G401 (cell line): ENCODE results near the gene DLST. TPM values are rescaled to one million over a fixed set of nuclear protein-coding genes. Genes with fewer than 3 reads are reported as not detected.

Source experiments
- DNase-seq: peaks from one replicate; pipeline ENCODE4 v3.0.0-alpha.2; 2015; ENCODE audit warnings: low spot score
- in situ Hi-C: cut with HindIII; loops from 2 replicates; pipeline ENCODE4 v1.10.0; 2016; ENCODE audit warnings: low sequenced_read_pairs, mixed read lengths
- total RNA-seq: library from RNA; depleted of rRNA; stranded (reverse); fragments of >200 nt; shearing (Covaris generic); gene quantifications from 2 replicates; pipeline ENCODE4 v1.2.3, GENCODE V29; 2014

Gene DLST
- total RNA-seq, 1 experiment from 2014 or later, result 101 TPM

GRCh38 chr14:74858022-74858421 is 23.7 kb upstream of the DLST start:
- in situ Hi-C loops, result loop anchor here (5.0 kb wide), 1 partner anchor 49 kb away; no protein-coding TSS in a partner anchor
- DNase-seq, result no peak

GRCh38 chr14:74859757-74860552 is 21.8 kb upstream of the DLST start:
- no peak for DNase-seq
- in situ Hi-C loops, result loop anchor here (5.0 kb wide), 1 partner anchor 47 kb away; no protein-coding TSS in a partner anchor

DNA sequence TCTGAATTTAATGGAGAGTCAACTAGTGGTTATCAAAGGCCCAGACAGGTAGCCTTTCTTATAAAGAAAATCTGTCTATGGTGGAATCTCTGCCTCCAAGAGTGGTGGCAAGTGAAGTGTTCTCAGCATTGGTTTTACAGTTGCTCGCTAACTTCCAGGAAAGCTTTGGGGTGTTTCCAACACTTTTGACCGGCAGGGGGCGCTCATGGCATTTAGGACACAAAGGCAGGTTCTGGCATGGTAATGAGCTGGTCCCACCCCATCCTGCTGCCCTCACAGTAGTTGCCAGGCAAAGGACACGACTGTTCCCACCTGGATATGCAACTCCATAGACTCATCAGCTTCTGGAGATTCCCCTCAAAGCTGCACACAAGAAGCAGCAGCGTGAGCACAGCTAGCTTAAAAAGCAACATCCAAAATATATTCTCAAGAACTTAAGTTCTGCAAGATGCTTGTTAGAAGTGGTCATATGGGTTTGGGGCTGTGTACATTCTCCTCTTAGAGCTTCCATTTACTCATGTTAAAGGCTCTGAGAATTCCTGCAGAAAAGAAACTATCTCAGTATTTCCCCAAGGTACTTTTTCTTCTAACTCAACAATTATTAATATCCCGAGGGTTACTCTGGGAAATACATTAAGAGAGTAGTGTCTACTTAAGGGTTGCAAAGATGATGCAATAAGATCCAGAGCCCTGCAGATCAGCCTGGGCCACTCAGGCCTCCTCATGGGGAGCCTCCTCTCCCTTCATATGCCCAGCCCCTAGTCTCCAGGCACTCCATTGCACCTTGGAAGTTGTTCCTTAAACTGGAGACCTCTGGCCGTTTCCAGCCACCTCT is 20.6 kb upstream of the DLST start:
- peak; percentile 87 for DNase-seq
- in situ Hi-C loops, result no loop called here

DNA sequence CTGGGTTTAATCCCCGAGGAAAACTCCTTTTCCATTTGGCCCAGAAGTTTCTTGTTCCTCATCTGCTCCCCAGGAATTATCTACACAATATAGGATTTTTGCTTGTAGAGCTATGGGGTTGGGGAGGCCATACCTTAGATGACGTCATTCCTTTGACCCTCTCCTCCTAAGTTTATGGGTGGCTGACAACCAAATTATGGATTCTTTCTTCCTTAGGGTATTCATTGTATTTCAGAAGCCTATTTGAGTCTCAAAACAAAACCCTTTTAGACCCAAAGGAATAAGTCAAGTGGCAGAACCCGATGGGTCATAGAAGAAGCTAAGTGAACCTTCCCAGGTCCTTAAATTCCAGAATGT is 20.0 kb upstream of the DLST start:
- in situ Hi-C loops, result no loop called here
- DNase-seq, result no peak

DNA sequence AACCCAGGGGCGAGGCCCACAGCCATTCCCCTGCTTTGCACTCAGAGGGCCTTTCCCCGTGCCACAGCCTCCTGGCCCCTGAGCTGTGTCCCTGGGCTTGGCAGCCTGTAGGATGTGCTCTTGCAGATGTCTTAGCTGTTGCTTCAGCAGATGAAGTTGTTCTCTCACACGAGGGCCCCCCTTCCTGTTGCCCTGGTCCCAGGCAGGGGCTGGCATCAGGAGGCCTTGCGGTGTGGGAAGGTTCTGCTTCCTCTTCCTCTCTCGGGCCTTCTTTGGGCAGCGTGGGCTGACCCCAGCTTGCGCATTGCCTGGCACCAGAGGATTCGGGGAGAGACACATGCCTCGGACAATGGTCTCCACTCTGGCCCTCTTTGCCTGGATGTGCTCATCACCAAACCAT is 18.4 kb upstream of the DLST start:
- in situ Hi-C loops, result no loop called here
- no peak for DNase-seq

- DNase-seq, result no peak
- in situ Hi-C loops, result no loop called here
Observed at GRCh38 chr14:74864198-74864597, 17.5 kb upstream of the DLST start.

GRCh38 chr14:74865156-74865555 is 16.6 kb upstream of the DLST start:
- in situ Hi-C loops, result no loop called here
- DNase-seq, result no peak

DNA sequence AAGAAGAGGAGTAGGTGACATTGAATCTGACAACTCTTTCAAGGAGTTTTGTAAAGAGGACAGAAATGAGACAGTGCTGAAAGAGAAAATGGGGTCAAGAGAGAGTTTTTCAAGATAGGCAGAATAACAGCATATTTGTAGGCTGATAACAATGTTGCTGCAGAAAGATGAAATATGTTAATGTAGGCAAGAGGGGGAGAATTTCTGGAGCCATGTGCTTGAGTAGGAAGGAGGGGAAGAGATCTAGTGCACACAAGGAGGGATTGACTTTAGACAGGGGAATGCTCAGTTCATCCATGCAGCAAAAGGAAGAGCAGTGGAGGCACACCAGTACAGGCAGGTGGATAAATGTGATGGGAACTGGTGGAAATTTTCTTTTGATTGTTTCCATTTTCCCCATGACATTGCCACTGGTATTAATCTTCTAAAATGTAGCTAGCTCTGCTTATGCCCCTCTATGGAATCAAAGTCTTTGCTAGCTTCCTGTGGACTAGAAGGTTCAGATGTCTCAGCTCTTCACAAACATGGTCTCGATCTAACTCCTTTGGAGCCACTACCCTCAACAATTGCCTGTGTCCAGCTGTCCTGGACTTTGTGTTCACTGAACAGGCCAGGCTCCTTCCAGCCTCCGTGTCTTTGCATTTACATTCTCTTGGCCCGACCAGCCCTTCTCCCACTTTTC is 14.9 kb upstream of the DLST start:
- no peak for DNase-seq
- in situ Hi-C loops, result no loop called here

DNA sequence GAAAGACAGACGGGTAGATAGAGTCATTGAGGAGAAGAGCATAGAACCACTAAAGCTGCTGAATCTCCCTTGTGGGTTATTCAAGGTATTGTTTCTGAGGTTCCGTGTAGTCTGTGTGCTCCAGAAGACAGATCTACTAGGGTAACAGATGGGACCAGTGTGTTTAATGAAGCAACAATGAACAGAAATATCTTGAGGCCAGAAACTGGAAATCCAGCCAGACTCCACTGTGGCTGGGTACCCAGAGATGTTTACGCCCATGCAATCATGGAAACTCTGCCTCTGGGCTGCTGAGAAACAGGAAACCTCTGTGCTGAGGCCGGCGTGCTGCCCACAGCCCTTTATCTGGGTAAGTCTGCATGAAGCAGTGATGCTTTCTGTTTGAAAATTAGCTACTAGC is 14.0 kb upstream of the DLST start:
- DNase-seq, result peak; percentile 82
- in situ Hi-C loops, result no loop called here

GRCh38 chr14:74868739-74869138 is 13.0 kb upstream of the DLST start:
- no peak for DNase-seq
- in situ Hi-C loops, result no loop called here

GRCh38 chr14:74871819-74872218 is 9.9 kb upstream of the DLST start:
- no peak for DNase-seq
- in situ Hi-C loops, result no loop called here

DNA sequence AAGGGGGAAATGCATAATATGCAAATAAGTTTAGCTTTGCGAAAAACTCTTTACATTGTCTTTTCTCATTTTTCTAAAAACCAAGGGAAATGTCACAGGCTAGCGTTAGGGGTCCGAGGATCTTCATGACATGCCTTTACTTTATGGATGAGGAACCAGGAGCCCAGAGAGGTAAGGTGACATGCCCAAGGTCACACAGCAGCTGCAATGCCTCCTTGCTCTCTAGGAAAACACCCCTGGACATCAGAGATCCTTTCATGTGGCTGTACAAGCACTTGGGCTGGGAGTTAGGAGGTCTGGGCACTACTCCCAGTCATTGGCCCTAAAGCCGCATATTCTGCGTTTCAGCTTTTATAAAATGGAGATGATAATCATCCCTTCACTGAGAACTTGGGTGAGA is 6.5 kb upstream of the DLST start:
- DNase-seq, result no peak
- in situ Hi-C loops, result no loop called here

DNA sequence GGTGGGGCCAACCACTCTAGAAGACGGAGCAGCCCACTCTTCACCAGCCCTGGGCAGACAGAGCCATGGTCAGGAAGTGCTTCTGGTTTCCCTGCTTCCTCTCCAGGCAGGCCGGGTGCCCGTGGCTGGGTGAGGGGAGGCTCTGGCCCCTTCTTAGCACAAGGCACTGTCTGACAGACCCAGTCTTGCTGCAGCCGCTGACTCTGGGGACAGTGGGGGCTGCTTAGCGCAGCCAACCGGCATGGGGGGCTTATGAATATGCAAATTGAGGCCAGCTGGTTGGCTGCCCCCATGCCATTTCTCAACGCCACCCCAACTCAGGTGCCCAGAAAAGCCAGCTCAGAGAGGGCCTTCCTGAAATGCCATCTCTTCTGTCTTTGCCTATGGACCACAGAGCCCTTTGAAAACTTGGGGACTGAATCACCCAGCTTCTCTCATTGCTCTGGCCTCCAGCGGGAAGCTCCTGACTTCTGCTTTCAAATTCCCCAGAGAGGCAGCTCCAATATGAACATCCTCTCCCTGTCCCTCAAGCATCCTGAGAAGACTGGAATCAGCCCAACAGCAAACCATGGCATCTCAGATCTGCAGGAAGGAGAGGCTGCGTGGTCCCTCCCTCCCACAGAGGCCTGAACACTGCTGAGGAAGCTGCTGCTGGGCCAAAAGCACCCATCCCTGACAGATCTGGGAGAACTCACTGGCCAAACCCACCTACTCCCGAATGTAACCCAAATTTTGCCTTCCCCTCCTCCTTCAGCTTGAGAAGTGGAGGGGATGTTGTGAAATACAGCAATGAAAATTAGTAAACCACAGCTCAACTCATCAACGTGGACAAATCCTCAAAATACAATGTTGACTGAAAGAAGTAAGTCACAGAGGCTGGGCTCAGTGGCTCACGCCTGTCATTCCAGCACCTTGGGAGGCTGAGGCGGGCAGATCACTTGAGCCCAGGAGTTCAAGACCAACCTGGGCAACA is 5.5 kb upstream of the DLST start, which contains the start of gene PROX2:
PROX2 (minus strand) TSS at position 205 of the 973 bp plus-strand sequence. CDS start 12,311 bp downstream, outside the sequence.
- in situ Hi-C loops, result no loop called here
- no peak for DNase-seq

DNA sequence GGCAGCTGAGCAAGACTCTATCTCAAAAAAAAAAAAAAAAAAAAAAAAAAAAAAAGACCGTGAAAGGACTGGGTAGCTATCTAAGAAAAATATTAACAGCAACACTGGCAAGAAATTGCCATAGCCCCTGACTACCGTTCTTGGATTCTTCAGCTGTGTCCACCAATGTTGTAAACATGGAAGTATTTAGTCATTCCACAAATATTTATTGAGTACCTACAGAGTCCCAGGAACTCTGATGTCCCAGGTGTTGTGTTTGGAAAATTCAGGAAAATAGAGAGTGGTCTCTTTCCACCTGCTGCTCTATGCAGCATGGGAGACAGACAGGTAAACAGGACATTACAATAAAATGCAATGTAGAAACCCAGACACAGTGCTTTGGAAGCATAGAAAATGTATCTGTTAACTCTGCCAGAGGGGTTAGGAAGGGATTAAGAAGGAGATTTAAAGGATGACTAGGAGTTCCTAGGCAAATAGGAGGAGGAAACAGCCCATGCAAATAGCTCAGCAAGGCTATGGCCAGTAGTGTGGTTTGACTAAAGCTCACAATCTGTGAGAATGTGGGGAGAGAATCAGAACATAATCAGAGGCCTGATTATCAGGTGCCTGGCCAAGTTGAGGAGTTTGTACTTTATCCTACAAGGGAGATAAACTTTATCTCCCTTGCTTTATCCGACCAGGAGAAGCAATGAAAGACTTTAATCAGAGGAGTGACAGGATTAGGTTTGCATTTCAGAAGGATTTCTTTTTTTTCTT is 2.1 kb upstream of the DLST start:
- in situ Hi-C loops, result no loop called here

DNA sequence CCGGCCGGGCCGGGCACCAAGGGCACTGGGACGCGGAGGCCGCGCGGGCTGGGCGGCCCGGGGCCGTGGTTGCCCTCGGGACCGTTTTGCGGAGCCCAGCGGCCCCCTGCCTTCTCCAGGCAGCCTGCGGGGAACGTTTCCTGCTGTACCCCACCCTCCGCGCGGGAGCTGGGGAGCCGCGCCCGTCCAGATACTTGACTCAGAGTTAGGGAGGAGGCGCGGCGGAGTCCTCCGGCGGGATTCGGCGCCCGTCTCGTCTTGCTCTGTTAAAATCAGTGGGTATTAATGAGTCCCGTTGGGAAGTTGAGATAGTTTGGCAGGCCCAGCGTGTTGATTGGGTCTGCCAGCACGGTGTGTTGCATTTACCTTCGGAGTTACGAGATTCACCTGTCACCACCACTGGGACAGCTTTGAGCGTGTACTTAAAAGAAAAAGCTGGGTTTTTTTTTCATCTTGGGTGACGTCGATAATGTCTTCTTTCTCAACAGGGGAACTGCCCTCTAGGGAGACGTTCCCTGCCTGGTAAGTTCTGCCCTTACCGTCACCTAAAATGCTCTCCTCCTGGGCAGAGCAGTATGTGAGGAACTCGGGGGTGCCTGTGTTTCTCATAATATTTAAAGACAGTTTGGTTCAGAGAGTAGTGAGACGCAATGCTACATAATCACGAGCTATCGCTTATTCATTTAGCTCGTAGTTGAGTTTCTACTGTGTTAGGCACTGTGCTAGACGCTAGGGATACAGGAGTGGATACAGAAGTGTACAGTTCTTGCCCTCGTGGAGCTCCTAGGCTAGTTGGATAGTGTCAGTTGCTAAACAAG is 596 bp downstream of the DLST start:
- in situ Hi-C loops, result no loop called here
- DNase-seq, result no peak

More for the DNA sequence above, 2.1 kb upstream of the DLST start:
- no peak for DNase-seq

DNA sequence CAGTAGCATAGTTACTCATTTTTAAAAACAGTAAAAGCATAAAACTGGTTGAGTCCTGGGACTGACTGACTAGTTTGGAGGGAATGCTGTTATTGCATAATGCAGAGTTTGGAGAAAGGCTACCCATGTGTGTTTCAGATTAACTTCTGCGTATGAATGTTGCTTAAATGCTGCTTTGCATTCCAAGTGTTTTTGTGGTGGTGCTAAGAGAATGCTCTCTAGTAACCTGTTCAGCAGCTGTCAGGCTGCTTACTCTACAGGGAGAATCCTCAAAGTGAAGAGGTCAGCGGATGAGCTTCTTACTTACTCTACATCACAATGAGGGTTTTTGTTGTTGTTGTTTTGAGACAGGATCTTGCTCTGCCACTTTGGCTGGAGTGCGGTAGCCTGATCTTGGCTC is 4.3 kb downstream of the DLST start:
- no peak for DNase-seq
- in situ Hi-C loops, result no loop called here
